Cardiac fibroblast (primary cell): ENCODE measurements around the gene CEP97.
A peak's percentile ranks its signal among the peaks of the same experiment; 100 is the strongest.
"Not testable (repeated sequence)": the region's sequence is repeated elsewhere in the genome, so short reads cannot be mapped to it uniquely, and the experiment has no call there.

Source experiments
- DNase-seq, 2 donors: peaks; one replicate each; pipeline versions ENCODE4 v3.0.0 to v3.0.0-alpha.2; 2010; ENCODE audit warnings: low read depth in 2 of 2
- H3K4me3 ChIP-seq, 2 donors: replicated peaks in 1 of 2; 1 replicate in 1 of 2; 2 replicates in 1 of 2; pipeline ENCODE4 v1.5.1; 2011; ENCODE audit warnings: low read depth in 2 of 2, low read length in 2 of 2, mild to moderate bottlenecking in 2 of 2, moderate library complexity in 1 of 2
- CTCF ChIP-seq: IDR thresholded peaks from one replicate; pipeline ENCODE4 v1.5.1; 2011; ENCODE audit warnings: low read depth, mild to moderate bottlenecking, low read length, inconsistent platforms

The CEP97 gene

GRCh38 chr3:101758224-101758623 lies 33.8 kb downstream of the CEP97 start:
- no peak for TF ChIP-seq CTCF
- no peak overlapping the region for H3K4me3 ChIP-seq
- no peak for DNase-seq

GRCh38 chr3:101762041-101762646 lies 37.7 kb downstream of the CEP97 start:
- DNase-seq: peak in 1 of 2 donors; percentile 30
- TF ChIP-seq CTCF: no peak
- no peak overlapping the region for H3K4me3 ChIP-seq

DNA sequence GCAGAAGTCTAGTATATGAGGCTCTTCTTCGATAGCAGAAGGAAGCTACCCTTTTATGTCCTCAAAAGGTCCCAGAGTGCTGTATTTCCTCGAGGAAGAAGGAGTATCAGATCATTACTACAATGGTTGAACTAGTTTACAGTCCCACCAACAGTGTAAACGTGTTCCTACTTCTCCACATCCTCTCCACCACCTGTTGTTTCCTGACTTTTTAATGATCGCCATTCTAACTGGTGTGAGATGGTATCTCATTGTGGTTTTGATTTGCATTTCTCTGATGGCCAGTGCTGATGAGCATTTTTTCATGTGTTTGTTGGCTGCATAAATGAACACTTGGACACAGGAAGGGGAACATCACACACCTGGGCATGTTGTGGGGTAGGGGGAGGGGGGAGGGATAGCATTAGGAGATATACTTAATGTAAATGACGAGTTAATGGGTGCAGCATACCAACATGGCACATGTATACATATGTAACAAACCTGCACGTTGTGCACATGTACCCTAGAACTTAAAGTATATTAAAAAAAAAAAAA lies 53.4 kb downstream of the CEP97 start:
- not testable (repeated sequence) for H3K4me3 ChIP-seq, DNase-seq

- H3K4me3 ChIP-seq: peak overlapping the region; percentile 75 to 85
- peak in 1 of 2 donors; percentile 2 for DNase-seq
- TF ChIP-seq CTCF: no peak
Measured at GRCh38 chr3:101778385-101779046, 54.1 kb downstream of the CEP97 start.

GRCh38 chr3:101779047-101779821 lies 54.8 kb downstream of the CEP97 start, which contains the start of gene NXPE3:
NXPE3 (plus strand) TSS chr3:101779211; CDS start chr3:101785597, 6,386 bp downstream.
- peak; percentile 77 to 81 for DNase-seq
- no peak for TF ChIP-seq CTCF
- peak within 1 kb of the TSS; percentile 75 to 85 for H3K4me3 ChIP-seq

DNA sequence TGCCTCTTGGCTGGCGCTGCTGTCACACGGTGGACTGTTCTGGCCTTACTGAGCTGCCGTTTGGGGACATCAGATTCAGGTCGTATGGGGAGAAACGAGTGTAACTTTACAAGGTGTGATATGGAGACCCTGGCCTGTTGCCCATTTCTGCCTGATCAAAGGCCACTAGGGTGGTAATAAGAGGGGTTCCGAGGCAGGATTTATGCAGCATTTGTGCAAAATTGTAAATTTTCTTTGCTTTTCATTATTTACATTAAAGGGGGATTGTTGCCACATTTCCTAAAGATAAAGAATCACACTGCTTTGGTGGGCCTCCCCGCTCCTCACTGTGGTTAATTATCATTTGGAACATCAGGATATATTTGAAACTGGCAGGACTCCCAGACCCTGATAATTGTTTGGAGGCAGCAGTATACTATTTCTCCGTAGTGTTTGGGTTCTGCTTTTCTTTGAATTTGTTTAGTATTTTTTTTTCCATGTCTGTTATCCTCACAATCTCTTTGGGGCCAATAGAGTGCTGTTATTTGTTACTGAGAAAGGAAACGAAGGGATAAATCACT lies 55.5 kb downstream of the CEP97 start:
- peak; percentile 7 to 26 for DNase-seq
- TF ChIP-seq CTCF: no peak
- H3K4me3 ChIP-seq: peak overlapping the region; percentile 75 to 85
